Measurements from ENCODE around the gene SEPTIN11. TPM values are rescaled to one million over a fixed set of nuclear protein-coding genes. Genes with fewer than 3 reads are reported as not detected.

SEPTIN11 gene
- total and polyA plus RNA-seq, 4 donors, result 17.2 to 37.4 (median 25.1) TPM

- H3K9me3 ChIP-seq (ENCODE audit: control insufficient read depth in 4 of 4, low read length in 3 of 4), result no peaks in the 10 kb centered on the region
- no peak for DNase-seq (ENCODE audit: low spot score)
- H3K27me3 ChIP-seq (ENCODE audit: control insufficient read depth in 4 of 4, insufficient read depth in 4 of 4, low read length in 3 of 4), result no peaks in the 10 kb centered on the region
- H3K4me3 ChIP-seq (ENCODE audit: low read depth in 1 of 3, low read length in 3 of 3), result no peak overlapping the region
- H3K4me1 ChIP-seq (ENCODE audit: control insufficient read depth in 4 of 4, insufficient read depth in 4 of 4, low read length in 3 of 4), result peaks cover 2 to 20% (median 12%) of the 10 kb centered on the region in 4 donors
- H3K27ac ChIP-seq (ENCODE audit: low read depth in 1 of 2, low read length in 2 of 2), result no peak overlapping the region
- 59% methylated on average over 6 of the region's 6 CpGs for WGBS
- TF ChIP-seq HNF4G (IDR thresholded peaks at IDR 0.05) (no peak), SP1 (IDR thresholded peaks at IDR 0.05) (no peak), HNF4A (conservative IDR thresholded peaks at IDR 0.05) (no peak), ZBTB33 (IDR thresholded peaks at IDR 0.05) (no peak), JUND (IDR thresholded peaks at IDR 0.05) (no peak), EGR1 (IDR thresholded peaks at IDR 0.05; ENCODE audit: low read depth in 2 of 2) (no peak), MAX (IDR thresholded peaks at IDR 0.05) (no peak)
- no peak overlapping the region for H3K9ac ChIP-seq (ENCODE audit: low read depth in 1 of 2, low read length in 2 of 2)
- H3K36me3 ChIP-seq (ENCODE audit: control insufficient read depth in 4 of 4, insufficient read depth in 3 of 4, low read depth in 1 of 4, low read length in 3 of 4), result no peaks in the 10 kb centered on the region
Measured at GRCh38 chr4:76980261-76980660, 30.7 kb downstream of the SEPTIN11 start.

GRCh38 chr4:76981644-76982043 is 32.1 kb downstream of the SEPTIN11 start:
- DNase-seq (ENCODE audit: low spot score), result no peak
- H3K4me1 ChIP-seq (ENCODE audit: control insufficient read depth in 4 of 4, insufficient read depth in 4 of 4, low read length in 3 of 4), result peaks cover 2 to 24% (median 16%) of the 10 kb centered on the region in 4 donors
- no peak overlapping the region for H3K9ac ChIP-seq (ENCODE audit: low read depth in 1 of 2, low read length in 2 of 2)
- no peaks in the 10 kb centered on the region for H3K36me3 ChIP-seq (ENCODE audit: control insufficient read depth in 4 of 4, insufficient read depth in 3 of 4, low read depth in 1 of 4, low read length in 3 of 4)
- H3K27me3 ChIP-seq (ENCODE audit: control insufficient read depth in 4 of 4, insufficient read depth in 4 of 4, low read length in 3 of 4), result no peaks in the 10 kb centered on the region
- H3K4me3 ChIP-seq (ENCODE audit: low read depth in 1 of 3, low read length in 3 of 3), result no peak overlapping the region
- no peaks in the 10 kb centered on the region for H3K9me3 ChIP-seq (ENCODE audit: control insufficient read depth in 4 of 4, low read length in 3 of 4)
- H3K27ac ChIP-seq (ENCODE audit: low read depth in 1 of 2, low read length in 2 of 2), result no peak overlapping the region
- TF ChIP-seq SP1 (IDR thresholded peaks at IDR 0.05), result no peak
- no peak for TF ChIP-seq HNF4G (IDR thresholded peaks at IDR 0.05)
- no peak for TF ChIP-seq ATF3 (IDR thresholded peaks at IDR 0.05)
- no peak for TF ChIP-seq CTCF (IDR thresholded peaks at IDR 0.05; ENCODE audit: low read depth, low read length, missing input control)
- no peak for TF ChIP-seq GABPA (IDR thresholded peaks at IDR 0.05 in 1 of 2, conservative IDR thresholded peaks at IDR 0.05 in 1 of 2)
- no peak for TF ChIP-seq REST (IDR thresholded peaks at IDR 0.05)
- TF ChIP-seq RAD21 (IDR thresholded peaks at IDR 0.05), result no peak
- no peak for TF ChIP-seq RXRA (IDR thresholded peaks at IDR 0.05)
- no peak for TF ChIP-seq NR2F2 (IDR thresholded peaks at IDR 0.05)
- TF ChIP-seq HNF4A (conservative IDR thresholded peaks at IDR 0.05), result no peak
- no peak for TF ChIP-seq ZBTB33 (IDR thresholded peaks at IDR 0.05)
- TF ChIP-seq EGR1 (IDR thresholded peaks at IDR 0.05; ENCODE audit: low read depth in 2 of 2), result no peak
- TF ChIP-seq YY1 (IDR thresholded peaks at IDR 0.05), result no peak
- no peak for TF ChIP-seq MAX (IDR thresholded peaks at IDR 0.05)
- no peak for TF ChIP-seq FOXA2 (IDR thresholded peaks at IDR 0.05)
- WGBS, result 86% methylated on average over 3 of the region's 3 CpGs

All from liver (tissue), 9 donors.